CD4-positive, alpha-beta T cell treated with Interleukin-2 at 100 ng/mL for 4 hours (primary cell): ENCODE results near the gene CALM1.

ENCODE experiments used
- DNase-seq: peaks from one replicate; pipeline ENCODE4 v3.0.0-alpha.2; 2020; ENCODE audit warnings: low spot score

Gene CALM1

GRCh38 chr14:90443161-90444076 is 46.6 kb downstream of the CALM1 start:
- no peak for DNase-seq

DNA sequence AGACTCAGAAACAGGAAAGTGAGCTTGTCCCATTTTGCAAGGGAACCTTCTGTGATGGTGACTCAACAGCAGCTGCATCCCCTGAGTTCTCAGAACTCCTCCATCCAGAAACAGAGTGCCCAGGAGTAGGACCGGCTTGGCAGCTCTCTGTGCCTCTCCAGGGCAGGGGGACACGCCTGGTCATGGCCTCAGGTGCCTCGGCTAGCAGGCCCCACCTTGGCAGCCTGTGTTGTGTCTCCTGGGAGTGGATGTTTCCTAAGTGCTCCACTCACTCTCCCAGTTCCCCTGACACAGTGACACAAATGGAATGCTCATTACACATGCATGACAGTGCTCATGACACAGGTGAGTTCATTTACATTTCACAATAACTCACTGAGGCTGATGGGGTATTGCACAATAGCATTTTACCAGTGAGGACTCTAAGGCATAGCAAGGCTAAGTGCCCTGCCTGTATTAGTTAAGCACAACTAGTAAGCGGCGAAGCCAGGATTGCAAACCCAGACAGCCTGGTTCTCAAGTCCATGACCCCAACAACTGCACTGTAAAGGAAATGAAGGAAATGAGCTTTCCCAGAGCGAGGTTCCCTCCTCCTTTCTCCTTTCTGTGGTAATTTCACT is 47.4 kb downstream of the CALM1 start:
- no peak for DNase-seq

GRCh38 chr14:90445011-90445410 is 48.2 kb downstream of the CALM1 start:
- no peak for DNase-seq

DNA sequence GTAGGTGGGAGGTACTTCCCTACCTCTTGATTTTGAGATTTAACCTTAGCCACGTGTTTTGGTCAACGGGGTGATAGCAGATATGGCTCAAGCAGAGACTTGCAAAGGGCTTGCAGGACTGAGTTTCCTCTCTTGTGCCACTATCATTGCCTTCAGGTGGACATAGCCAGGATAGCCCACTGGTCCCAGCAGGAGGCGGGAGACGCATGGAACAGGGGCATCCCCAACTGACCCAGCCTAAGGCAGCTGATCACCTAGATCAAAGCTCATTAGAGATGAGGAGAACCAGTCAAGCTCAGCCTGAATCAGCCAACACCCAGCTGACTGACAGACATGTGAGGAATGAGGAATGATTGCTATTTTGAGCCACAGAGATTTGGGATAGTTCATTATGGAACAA is 49.6 kb downstream of the CALM1 start:
- DNase-seq, result no peak

- no peak for DNase-seq
These were observed 51.1 kb downstream of the CALM1 start for GRCh38 chr14:90447720-90448497.

DNA sequence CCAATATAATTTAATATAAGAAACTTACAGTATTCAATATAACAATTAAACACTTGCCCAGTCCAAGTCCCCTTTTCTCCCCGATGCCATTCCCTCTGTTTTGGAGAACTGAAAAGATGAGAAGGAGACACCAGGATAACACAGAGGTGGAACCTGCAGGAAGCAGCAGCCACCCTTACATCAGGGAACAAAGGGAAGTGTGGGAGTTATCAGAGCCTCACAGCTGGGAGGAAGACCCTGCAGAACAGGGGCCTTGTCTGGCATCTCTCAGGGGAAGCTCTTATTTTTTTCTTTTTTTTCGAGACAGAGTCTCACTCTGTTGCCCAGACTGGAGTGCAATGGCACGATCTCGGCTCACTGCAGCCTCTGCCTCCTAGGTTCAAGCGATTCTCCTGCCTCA is 52.6 kb downstream of the CALM1 start:
- no peak for DNase-seq

GRCh38 chr14:90450151-90450550 is 53.3 kb downstream of the CALM1 start:
- DNase-seq, result no peak

DNA sequence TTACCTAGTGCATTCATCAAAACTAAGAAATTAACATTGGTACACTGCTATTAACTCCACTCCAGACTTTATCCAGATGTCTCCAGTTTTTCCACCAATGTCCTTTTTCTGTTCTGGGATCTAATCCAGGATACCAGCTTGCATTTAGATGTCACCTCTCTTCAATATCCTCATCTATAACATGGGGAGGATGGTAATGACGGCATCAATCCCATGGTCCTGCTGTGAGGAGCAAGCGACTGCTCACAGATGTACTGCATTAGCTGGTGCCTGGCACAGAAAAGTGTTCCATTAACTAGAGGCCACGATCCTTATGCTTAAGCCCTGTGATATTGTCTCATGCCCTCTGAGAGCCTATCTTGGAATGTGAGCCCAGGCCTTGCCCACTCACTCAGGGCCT is 53.8 kb downstream of the CALM1 start:
- DNase-seq, result no peak

GRCh38 chr14:90451443-90451842 is 54.6 kb downstream of the CALM1 start:
- DNase-seq, result no peak

DNA sequence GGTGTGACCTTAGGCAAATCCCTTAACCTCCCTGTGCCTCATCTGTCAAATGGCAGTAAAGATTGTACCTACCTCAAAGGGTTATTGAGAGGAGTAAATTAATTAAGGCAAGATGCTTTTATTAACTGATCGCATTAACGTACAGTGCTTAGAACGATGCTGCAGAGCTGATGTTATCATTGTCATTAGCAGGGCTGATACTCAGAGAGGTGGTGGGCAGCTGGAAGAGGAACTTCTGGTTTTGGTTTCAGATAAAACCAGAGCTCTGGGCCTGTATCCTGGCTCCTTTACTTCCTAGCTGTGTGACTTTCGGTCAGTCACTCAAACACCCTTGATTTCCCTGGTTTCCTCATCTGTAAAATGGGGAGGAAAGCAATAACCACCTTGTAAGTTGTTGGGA is 55.1 kb downstream of the CALM1 start:
- DNase-seq, result no peak

GRCh38 chr14:90452366-90452765 is 55.5 kb downstream of the CALM1 start:
- DNase-seq, result no peak

DNA sequence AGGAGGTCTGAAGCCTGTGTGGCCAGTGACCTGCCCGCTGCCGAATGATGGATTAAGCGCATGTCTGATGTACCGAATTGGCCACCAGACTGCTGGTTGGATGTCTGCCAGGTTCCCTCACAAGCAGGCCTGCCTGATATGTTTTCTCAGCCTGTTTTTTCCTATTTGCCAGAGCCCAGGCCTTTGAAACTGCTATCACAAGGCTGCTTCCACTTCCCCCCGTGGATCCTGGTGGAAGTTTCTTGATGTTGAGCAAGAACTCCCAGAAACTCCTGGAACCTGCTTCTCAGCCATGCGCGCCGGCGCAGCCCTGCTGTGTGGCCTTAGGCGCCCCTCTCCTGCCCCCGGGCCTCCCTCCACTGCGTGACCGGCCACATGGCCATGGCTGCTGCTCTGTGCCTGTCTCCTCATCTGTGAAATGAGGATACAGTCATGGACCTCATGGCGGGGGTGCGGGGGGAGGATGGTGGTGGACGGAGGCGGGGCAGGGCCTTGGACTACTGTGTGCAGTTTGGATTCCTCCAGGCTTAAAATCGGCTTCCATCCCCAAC is 56.6 kb downstream of the CALM1 start:
- DNase-seq, result no peak

DNA sequence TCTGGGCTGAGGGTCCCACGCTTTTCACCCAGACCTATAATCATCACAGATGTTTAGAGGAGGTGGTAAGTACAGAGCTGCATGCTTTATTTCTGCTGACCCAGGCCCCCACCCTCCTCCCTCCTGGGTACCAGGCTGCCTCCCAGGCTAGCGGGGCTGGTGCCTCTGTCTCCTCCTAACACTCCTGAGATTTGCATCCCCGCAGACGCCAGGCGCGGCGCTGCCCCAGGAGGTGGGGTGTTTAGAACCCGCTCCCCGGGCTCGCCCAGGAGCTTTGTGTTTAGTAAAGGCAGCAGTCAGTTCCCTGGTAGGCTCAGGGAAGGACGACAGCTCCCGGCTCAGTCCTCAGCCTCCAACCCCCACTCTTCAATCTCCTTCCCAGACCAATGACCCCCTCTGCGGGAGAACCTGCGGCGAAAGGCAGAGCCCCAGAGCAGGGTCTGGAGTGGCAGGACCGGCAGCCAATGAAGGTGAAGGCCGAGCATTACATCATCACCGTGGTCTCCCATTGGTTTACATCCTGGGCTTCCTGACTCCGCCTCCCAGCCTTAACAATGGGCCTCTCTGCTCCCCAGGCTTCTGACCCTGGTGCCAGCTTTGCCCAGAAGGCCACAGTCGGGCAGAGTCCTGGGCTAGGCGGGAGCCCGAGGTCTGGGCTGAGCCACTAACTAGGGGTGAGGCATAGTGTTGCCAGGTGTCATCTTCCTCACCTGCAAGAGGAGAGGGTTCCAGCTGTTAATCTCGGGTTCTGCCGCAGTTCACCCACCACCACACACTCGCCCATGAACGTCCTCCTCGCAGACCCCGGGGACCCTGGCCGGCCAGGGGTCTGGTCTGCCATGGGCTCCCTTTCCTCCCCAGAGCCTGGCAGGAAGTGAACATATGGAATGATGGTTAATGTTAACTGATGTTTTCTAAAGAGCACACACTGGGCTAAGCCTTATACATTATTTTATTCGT is 57.5 kb downstream of the CALM1 start:
- DNase-seq, result no peak

- no peak for DNase-seq
These were observed 58.3 kb downstream of the CALM1 start for GRCh38 chr14:90455100-90455571.

GRCh38 chr14:90456551-90456950 is 59.7 kb downstream of the CALM1 start:
- no peak for DNase-seq

GRCh38 chr14:90457186-90457585 is 60.4 kb downstream of the CALM1 start:
- DNase-seq, result no peak
